ENCODE results near the gene CACNA1S. TPM values are rescaled to one million over a fixed set of nuclear protein-coding genes. Genes with fewer than 3 reads are reported as not detected.

The CACNA1S gene
- total RNA-seq, 1 donor from 2014 or later = 0.08 TPM

DNA sequence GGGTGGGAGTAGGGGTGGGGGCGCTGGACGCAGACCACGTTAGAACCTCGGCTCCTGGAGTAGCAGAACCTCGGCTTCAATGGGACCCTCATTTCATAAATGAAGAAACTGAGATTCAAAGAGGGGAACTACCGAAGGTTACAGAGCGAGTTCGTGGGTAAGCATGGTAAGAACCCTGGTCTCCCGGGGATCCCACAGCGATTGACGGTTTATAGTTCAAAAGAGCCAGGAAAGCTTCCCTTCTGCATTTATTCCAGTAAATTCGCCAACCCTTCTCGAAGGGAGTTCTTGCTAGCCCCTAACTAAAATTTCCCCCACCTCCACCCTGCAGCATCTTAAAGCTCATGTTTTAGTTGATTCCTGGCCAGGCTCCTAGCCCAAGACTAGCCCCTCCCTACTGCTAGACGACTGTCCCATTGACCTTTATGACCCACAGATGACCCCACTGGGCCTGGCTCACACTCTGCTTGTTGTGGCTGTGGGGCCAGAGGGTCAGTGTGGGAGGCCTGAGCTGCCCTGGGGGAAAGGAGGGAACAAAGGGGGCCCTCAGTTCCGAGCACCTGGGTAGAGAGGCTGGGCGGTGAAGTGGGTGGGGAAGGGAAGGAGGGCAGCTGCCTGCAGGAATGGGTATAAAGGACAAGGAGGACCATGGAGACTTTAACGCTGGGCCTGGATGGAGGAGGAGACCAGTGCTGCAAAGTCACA lies 88.2 kb downstream of the CACNA1S start:
- peaks cover 14% of the 10 kb centered on the region for H3K27me3 Mint-ChIP-seq (ENCODE audit: unreplicated experiment)
- peaks cover 3% of the 10 kb centered on the region for H3K36me3 Mint-ChIP-seq (ENCODE audit: low read depth, unreplicated experiment)
- H3K27ac Mint-ChIP-seq (ENCODE audit: unreplicated experiment) = no peak overlapping the region
- H3K4me3 Mint-ChIP-seq (ENCODE audit: unreplicated experiment) = peak overlapping the region; percentile 29
- no peak for DNase-seq (ENCODE audit: low spot score)
- peaks cover 46% of the 10 kb centered on the region for H3K4me1 Mint-ChIP-seq (ENCODE audit: unreplicated experiment)
- H3K9me3 Mint-ChIP-seq (ENCODE audit: unreplicated experiment) = no peaks in the 10 kb centered on the region
- TF ChIP-seq, protein P1, sequence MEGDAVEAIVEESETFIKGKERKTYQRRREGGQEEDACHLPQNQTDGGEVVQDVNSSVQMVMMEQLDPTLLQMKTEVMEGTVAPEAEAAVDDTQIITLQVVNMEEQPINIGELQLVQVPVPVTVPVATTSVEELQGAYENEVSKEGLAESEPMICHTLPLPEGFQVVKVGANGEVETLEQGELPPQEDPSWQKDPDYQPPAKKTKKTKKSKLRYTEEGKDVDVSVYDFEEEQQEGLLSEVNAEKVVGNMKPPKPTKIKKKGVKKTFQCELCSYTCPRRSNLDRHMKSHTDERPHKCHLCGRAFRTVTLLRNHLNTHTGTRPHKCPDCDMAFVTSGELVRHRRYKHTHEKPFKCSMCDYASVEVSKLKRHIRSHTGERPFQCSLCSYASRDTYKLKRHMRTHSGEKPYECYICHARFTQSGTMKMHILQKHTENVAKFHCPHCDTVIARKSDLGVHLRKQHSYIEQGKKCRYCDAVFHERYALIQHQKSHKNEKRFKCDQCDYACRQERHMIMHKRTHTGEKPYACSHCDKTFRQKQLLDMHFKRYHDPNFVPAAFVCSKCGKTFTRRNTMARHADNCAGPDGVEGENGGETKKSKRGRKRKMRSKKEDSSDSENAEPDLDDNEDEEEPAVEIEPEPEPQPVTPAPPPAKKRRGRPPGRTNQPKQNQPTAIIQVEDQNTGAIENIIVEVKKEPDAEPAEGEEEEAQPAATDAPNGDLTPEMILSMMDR (IDR thresholded peaks at IDR 0.05; ENCODE audit: unreplicated experiment) = no peak

- H3K4me1 Mint-ChIP-seq (ENCODE audit: unreplicated experiment) = peaks cover 46% of the 10 kb centered on the region
- TF ChIP-seq, protein P1 (IDR thresholded peaks at IDR 0.05; ENCODE audit: unreplicated experiment) = no peak
- H3K9me3 Mint-ChIP-seq (ENCODE audit: unreplicated experiment) = no peaks in the 10 kb centered on the region
- peak; percentile 87 for DNase-seq (ENCODE audit: low spot score)
- peaks cover 3% of the 10 kb centered on the region for H3K36me3 Mint-ChIP-seq (ENCODE audit: low read depth, unreplicated experiment)
- H3K27ac Mint-ChIP-seq (ENCODE audit: unreplicated experiment) = no peak within 1 kb of the TSS
- H3K27me3 Mint-ChIP-seq (ENCODE audit: unreplicated experiment) = peaks cover 14% of the 10 kb centered on the region
- H3K4me3 Mint-ChIP-seq (ENCODE audit: unreplicated experiment) = peak within 1 kb of the TSS; percentile 85
Observed at GRCh38 chr1:201023517-201023902, 88.7 kb downstream of the CACNA1S start, which contains the start of gene KIF21B. TSS of gene KIF21B (minus strand) at chr1:201023714. CDS start at chr1:201023383, 331 bp downstream.

GRCh38 chr1:201022820-201023516 lies 89.3 kb downstream of the CACNA1S start:
- Mint-ChIP-seq H3K9me3 (ENCODE audit: unreplicated experiment) (no peaks in the 10 kb centered on the region), H3K4me3 (ENCODE audit: unreplicated experiment) (peak overlapping the region; percentile 85), H3K27me3 (ENCODE audit: unreplicated experiment) (peaks cover 14% of the 10 kb centered on the region), H3K4me1 (ENCODE audit: unreplicated experiment) (peaks cover 46% of the 10 kb centered on the region), H3K36me3 (ENCODE audit: low read depth, unreplicated experiment) (peaks cover 3% of the 10 kb centered on the region), H3K27ac (ENCODE audit: unreplicated experiment) (no peak overlapping the region)
- DNase-seq (ENCODE audit: low spot score) = peak; percentile 33
- TF ChIP-seq, protein P1 (IDR thresholded peaks at IDR 0.05; ENCODE audit: unreplicated experiment) = no peak

DNA sequence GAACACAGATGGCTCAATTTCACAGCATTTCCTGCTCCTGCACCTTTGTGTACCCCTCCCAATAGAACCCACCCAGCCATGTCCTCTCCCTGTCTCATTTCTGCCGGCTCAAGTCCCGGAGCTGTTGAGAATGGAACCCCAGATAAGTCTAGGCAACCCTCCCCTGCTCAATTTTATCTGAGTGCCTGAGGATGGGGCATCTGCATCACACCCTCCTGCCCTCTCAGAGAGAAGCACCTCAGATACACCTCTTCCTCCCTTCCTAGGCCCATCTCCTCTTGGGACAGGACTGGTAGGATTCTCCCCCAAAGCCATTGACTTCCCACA lies 89.8 kb downstream of the CACNA1S start:
- Mint-ChIP-seq H3K4me1 (ENCODE audit: unreplicated experiment) (peaks cover 46% of the 10 kb centered on the region), H3K27me3 (ENCODE audit: unreplicated experiment) (peaks cover 15% of the 10 kb centered on the region), H3K36me3 (ENCODE audit: low read depth, unreplicated experiment) (peaks cover 3% of the 10 kb centered on the region), H3K9me3 (ENCODE audit: unreplicated experiment) (no peaks in the 10 kb centered on the region), H3K27ac (ENCODE audit: unreplicated experiment) (no peak overlapping the region), H3K4me3 (ENCODE audit: unreplicated experiment) (peak overlapping the region; percentile 85)
- DNase-seq (ENCODE audit: low spot score) = no peak
- TF ChIP-seq, protein P1 (IDR thresholded peaks at IDR 0.05; ENCODE audit: unreplicated experiment) = no peak
